DMS153 (cell line): ENCODE data around the gene COL5A2.

Experiments used
- DNase-seq: peaks from one replicate; lab custom pipeline; 2025; lab: John Stamatoyannopoulos, UW

The COL5A2 gene

GRCh38 chr2:189147361-189147760 lies 32.2 kb downstream of the COL5A2 start:
- no peak for DNase-seq

DNA sequence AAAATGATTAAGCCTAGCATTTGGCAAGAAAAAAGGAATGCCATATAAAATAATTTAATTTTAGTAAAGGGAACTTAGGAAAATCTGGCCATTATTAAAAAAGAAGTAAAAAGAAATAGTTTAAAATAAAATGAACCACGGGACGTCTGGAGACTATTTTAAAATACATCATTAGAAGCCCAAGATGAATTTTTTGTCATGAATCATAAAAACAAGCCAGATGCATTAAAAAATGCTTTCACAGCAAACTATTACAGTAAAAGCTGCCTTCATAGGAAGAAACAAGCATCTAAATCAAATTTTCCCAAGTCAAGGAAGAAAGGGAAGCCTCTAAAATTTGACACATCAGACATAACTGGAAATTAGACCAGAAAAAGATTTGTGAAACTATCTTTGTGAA lies 33.0 kb downstream of the COL5A2 start:
- no peak for DNase-seq

GRCh38 chr2:189144700-189145211 lies 34.8 kb downstream of the COL5A2 start:
- DNase-seq = no peak

GRCh38 chr2:189143925-189144324 lies 35.6 kb downstream of the COL5A2 start:
- DNase-seq = no peak

DNA sequence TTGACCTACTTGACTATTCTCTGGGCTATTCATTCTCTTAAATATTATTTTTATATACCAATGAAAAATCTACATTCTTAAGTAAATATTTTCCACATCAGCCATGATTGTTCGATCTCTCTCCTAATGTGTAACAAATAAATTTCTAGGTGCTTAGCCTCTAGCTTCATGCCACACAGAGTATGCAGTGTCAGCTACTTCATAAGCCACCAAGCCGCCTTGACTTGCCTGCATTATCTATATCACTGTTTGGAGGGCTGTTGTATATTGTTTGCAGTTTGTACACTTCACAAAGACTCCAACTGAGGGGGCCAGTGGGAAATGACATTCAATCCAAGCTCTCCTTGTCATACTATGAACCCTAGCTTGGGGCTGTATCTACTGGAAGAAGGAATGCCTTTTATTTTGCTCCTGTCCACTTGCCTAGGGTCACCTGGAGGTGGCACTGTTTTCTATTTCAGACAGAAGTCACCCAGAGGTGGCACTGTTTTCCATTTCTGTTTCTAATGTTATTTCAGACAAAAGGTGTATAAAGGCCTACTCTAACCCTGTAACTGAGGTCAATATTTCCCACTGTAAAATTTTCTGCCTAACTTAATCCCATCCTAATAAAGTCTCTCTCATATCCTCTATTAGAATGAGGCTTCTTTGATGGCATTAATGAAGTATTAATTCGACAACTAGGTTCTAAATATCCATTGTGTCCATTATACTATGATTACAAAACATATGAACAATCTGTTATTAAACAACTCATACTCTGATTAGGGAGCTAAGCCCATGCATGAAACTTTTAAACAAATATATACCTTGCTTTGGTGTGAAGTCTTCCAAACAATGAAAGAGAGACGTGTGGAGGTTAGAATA lies 36.4 kb downstream of the COL5A2 start:
- no peak for DNase-seq

DNA sequence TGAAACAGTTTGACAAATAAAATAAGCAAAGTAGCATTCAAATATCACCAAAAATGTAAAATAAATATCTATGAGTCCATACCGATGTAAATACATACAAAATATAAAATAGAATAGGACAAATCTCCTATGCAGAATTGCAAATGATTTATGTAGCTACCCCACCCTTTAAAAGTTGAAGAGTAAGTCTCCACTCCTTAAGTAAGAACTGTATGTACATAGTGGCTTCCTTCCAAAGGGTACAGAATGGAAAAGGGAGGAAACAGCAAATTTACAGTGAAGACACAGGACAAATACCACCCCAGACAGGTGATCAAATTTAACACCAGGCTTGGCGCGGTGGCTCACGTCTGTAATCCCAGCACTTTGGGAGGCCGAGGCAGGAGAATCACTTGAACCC lies 40.8 kb downstream of the COL5A2 start:
- DNase-seq = no peak

DNA sequence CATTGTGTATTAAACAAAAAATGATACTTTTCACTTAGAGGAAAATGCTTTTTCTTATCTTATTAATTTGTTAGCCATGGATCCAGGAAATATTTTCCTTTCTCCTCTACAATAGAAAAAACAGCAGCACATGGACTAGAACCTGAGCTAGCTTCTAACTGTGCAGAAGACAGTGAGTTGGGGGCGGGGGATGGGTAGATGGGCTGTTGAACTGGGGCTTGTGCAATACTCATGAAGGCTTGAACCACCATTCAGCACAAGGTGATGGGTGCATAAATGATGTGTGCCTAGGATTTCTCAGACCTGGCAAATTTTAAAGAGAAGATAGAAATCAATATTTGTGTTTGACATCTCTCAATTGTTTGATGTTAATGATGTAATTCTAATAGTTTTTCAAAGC lies 42.0 kb downstream of the COL5A2 start:
- DNase-seq = no peak

GRCh38 chr2:189134485-189134884 lies 45.1 kb downstream of the COL5A2 start:
- no peak for DNase-seq

- no peak for DNase-seq
Measured at GRCh38 chr2:189131991-189132390, 47.6 kb downstream of the COL5A2 start.

DNA sequence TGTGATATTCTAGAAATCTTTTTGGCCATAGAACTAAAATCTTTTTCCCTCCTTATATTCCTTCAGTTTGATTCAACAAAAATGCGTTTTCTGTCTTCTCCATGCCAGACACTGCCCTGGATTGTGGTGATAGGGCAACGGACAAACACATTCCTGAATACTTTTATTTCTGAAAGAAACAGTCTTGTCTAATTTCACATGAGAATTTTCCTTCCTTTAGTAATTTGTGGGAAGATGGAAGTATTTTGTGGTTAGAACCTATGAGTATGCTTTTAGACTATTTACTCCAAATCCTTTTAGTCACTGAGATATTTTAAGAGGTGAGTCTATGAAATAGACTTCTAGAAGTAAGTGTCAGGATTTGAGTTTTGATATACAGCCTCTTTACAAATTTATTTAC lies 49.6 kb downstream of the COL5A2 start:
- DNase-seq = no peak

- no peak for DNase-seq
Measured at GRCh38 chr2:189128970-189129369, 50.6 kb downstream of the COL5A2 start.

- DNase-seq = no peak
Measured at GRCh38 chr2:189127756-189128155, 51.8 kb downstream of the COL5A2 start.

- no peak for DNase-seq
Measured at GRCh38 chr2:189125195-189125594, 54.4 kb downstream of the COL5A2 start.

DNA sequence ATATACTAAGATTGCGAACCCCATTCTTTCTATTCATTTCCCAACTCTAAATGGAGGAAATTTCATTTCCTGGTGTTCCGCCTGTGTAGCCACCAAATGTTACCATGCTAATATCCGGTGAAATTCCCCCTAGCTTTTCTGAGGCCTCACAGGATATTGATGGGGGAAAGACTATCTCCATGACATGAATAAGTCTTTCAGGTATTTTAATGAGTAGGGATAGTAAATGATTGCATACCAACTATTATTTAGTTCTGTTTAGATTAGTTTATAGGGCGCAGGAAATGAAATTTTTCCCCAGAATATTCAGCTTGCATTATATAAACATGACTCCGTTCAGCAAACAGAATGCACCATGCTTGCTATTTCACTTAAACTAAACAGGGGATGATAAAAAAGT lies 55.4 kb downstream of the COL5A2 start:
- DNase-seq = no peak

DNA sequence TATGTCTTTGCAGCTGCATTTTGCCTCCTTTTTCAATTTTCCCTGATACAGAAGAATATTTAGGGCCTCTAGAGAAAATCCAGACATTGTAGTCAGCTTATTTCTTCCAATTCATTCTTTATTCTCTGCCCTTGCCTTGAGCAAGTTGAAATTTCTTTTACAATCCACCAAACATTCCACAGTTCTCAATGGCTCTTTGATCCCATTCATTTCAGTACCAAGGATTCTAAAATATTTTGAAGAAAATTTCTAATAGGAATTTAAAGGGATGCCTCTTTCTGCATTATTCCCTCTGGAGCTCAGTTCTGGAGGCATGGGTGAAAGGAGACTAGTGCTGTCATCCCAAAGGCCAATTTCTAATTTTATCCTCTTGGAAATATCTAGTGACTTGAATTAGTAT lies 61.2 kb downstream of the COL5A2 start:
- no peak for DNase-seq

DNA sequence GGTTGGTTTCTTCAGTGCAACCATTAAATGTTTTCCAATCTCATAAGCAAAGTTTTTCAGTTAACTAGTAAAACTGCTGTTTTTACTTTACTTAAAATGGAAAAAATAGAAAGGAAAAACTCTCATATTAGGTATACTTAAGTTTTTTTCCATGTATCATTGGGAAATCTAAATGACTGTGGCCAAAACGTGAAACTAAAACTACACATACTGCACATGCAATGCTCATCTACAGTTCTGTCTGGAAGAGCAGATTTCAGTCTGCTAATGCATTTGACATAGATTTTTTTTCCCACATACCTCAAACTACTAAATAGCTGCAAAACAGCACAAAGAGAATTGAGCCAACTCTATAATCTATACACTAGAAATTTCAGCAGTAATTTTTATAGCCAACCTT lies 62.6 kb downstream of the COL5A2 start:
- DNase-seq = no peak

- no peak for DNase-seq
Measured at GRCh38 chr2:189116087-189116486, 63.5 kb downstream of the COL5A2 start.

DNA sequence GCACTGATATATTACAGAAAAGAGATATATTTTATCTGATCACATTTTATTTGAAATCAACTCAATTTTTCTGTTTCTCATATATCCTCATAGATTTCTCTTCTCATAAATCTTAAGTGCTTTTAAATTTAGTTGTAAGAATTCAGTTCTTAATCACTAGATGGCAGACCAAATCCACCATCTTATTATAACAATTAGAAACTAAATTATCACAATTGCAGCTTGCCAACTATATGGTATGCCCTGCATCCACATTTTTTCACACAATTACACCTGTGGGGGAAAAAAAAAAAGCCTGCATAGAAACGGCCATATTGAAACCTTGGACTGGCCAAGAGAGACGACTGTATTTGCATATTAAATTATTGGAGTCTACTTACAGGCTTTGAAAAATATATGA lies 64.4 kb downstream of the COL5A2 start:
- no peak for DNase-seq

DNA sequence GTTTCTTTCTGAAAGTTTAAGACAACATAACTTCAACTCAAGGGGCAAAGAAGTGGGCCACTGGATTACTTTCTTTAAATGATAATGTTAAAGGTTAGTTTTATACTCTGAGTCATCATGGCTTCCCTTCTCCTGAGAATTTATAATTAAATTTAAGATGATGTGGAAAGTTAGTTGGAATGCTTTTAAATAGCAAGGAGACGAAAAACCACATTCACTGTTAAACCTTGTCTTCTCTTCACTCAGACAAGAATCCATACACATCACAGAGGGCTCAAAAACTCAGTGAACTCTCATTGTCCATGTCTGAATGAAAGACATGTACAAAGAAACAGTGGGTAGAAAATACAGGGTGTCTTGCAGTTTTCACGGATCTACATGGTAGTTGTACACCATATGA lies 65.6 kb downstream of the COL5A2 start:
- no peak for DNase-seq

DNA sequence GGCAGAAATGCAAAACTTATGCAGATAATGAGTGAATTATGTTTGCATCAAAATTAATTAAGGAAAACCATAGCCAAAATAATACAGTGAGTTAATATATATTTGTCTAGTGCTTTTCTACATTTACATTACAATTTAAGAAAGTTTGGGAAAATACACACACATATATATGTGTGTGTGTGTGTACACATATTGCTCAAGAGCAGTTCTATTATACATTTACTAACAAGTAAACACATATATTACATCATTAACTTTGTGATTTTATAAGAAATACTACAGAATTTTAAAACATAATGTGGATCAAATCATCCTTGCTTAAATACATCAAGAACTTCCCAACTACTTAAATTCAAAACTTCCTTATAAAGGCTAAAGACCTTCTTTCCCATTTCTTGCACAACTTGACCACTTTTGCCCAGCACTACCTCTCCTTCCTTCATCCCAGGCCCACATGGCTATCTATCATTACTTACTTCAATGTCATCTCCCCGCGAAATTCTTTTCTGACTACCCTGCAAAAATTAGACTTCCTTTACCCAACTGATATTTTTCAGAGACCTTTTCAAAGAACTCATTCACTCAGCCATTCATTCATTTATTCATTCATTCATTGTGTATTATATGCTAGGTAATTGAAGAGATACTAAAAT lies 68.4 kb downstream of the COL5A2 start:
- DNase-seq = no peak

DNA sequence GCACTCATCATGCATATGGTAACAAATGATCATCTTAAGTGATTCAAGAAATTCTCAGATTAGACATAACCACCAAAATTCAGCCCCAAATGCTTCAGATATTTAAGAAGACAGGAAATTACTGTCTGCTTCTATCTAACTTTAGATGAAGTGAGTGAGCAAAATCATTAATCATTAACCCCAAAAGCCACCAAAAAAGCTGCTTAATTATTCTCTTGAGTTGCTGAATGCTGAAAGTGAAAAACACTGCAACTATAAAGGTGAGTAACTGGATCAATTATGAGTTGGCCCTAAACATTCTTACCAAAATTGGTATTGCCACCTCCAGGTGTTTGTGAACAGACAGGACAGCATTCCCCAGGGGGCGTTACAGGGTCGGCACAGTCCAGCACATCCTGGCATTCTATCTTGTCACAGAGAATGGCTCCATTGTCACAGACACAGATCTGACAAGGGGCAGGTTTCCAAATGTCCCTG lies 69.6 kb downstream of the COL5A2 start:
- DNase-seq = no peak

DNA sequence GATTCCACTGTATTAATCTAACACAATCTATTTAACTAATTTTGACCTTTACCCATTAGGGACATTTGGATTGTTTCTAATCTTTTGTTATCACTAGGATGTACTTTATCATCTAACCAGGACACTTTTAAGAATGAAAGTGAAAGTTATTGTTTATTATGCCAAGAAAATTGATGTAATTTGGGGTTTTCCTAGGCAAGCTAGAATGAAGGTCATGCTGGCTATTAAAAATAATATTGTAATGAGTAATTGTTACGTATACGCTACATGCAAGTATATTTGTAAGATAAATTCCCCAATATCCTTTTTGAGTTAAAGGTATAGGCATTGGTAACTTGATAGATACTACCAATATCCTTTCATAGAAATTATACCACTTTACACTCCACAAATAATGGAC lies 74.6 kb downstream of the COL5A2 start:
- DNase-seq = no peak

- no peak for DNase-seq
Measured at GRCh38 chr2:189102735-189103134, 76.8 kb downstream of the COL5A2 start.
